Tongue (tissue), 3 donors: ENCODE data around the gene KLHDC9. TPM values are rescaled to one million over a fixed set of nuclear protein-coding genes. Genes with fewer than 3 reads are reported as not detected.

Experiments
- DNase-seq: peaks from one replicate; pipeline ENCODE4 v3.0.0-alpha.2; 2015
- small RNA-seq: library from RNA; depleted of rRNA; stranded (forward); fragments of <200 nt; gene quantifications from one replicate; pipeline ENCODE3, GENCODE V24; 2014; ENCODE audit warnings: low replicate concordance
- total RNA-seq: library from RNA; depleted of rRNA; stranded (reverse); fragments of >200 nt; gene quantifications from one replicate; pipeline ENCODE4 v1.2.3, GENCODE V29; 2014

KLHDC9 gene
- total RNA-seq, 1 donor from 2014 or later: 3.3 TPM

DNA sequence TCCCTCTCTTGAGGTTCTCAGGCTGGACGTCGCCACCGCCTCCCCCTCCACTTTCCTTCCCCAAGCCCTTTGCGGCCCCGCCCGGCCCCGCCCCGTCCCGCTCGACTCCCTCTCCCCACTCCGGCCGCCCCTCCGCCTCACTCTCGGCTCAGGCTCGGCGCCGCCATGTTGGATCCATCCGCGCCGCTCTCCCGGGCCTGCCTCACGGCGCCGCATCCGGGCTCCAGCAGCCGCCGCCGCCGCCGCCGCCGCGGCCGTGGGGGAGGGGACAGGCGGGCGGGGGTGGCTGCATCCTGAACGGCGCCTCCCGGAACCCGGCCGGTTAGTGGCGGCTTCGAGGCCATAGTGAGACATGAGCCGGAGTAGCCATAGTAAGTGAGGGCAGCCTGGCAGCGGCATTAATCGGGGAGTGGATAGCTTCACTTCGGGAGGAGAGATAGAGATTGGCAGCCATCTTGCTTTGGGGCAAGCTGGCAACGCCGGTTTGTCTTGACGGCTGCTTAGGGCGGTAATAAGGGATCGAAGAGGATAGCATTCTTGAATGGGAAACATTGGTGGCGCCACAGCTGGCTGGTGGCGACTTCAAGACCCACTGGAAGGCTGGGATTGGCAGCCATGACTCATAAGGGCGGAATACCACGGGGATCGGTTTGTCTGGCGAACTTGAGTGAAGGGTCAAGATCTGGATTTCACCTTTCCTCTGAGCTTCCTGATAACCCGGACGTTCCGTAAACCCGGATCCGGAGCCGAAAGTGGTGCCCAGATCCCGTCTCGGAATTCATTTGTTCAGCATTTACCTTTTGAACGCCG lies 34.5 kb downstream of the KLHDC9 start, which contains the start of gene DEDD:
TSS of gene DEDD (minus strand) at position 258 of the 810 bp plus-strand sequence. CDS start 8,205 bp downstream, outside the sequence.
- DNase-seq: peak; percentile 98

DNA sequence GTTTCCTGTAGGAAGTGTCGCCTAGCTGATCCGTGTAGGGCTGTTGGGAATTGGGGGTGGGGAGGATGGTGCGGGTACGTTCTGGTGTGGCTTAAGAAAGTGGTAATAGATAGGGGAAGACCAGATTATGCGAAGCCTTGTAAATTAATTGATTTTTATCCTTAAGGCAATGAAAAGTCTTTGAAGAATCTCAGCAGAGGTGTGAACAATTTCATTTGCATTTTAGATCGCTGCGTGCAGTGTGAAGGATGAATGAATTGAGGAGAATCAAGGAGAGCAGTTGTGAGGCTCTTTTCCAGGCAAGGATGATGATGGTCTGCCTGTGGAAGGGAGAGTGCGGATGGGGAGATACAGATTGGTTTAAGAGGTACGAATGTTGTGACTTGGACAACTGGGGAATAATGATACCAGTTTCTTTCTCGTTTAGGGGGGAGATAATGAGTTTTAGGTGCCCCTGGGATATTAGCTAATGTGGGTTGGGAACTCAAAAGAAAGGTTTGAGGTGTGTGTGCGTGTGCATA lies 35.1 kb downstream of the KLHDC9 start:
- no peak for DNase-seq

DNA sequence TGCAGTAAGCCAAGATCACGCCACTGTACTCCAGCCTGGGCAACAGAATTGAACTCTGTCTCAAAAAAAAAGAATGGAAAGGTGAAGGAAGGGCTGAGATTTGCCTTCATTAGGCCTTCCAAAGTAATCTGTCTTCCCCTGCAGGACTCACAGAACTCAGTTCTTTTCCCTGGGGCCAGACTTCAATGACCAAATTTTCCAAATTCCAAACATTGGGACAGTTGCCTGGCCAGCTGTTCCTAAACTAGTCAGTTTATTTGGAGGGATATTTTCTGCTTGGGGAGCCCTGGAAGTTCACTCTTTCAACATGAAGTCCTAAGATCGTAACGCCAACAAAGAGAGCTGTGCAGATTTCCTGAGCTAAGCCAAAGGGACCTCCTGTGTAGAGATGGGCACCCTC lies 39.7 kb downstream of the KLHDC9 start:
- peak; percentile 30 for DNase-seq

DNA sequence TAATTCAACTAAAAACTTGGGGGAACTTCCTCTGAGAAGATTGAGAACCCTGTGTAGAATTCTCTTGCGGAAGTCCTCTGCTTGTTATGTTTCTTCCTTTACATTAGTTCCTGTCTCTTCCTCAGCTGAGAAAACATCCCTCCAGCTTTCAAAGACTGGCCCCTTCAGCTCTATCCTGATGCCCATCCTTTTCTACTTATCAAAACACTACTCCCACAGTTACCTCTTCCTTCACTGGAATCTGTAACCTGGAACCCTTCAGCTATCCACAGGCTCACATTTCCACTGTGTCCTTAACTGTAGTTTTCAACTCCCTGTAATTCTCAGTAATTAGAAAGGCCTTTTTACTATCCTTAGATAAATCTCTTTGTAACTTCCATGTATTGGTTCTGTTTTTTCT lies 40.3 kb downstream of the KLHDC9 start:
- no peak for DNase-seq

DNA sequence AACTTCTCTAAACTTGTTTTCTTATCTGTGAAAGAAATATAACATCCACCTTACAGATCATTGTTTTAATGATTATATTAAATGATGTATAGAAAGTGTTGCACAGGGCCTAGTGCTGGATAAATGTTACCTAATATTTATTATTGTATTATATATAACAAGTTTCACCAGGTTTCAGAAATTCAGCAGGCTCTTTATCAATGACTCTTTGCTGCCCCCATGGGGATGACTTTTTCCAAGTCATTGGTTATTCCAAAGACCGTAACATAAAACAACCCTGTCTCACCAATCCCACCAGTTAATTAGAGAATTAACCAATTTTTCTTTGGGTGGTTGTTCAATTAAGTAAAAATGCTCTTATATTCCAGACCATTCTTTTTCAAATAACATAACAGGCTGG lies 41.6 kb downstream of the KLHDC9 start:
- peak; percentile 72 for DNase-seq

DNA sequence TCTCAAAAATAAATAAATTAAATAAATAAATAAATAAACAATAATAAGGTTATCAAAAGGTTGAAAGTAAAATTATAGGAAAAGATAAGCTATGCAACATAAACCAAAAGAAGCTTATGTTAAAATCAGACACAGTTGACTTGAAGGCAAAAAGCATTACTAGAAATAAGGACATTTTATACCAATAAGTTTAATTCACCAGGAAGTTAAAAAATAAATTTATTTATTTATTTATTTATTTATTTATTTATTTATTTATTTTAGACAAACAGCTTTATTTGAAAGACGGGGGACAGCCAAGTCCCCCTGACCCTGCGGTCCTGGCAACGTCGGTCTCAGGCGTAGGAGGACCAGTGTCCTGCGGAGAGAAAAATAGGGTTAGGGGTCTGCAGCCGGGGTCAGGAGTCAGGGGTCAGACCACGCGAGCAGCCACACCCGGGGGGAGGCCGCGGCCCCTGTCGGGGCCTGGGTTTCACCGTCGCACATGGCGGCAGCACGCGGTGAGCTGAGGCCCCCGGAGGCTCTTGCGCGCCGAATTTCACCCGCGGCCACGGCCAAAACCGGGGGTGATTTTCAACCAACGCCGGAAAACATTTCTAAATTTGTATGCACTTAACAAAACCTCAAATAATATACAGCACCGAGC lies 42.7 kb downstream of the KLHDC9 start:
- DNase-seq: no peak

DNA sequence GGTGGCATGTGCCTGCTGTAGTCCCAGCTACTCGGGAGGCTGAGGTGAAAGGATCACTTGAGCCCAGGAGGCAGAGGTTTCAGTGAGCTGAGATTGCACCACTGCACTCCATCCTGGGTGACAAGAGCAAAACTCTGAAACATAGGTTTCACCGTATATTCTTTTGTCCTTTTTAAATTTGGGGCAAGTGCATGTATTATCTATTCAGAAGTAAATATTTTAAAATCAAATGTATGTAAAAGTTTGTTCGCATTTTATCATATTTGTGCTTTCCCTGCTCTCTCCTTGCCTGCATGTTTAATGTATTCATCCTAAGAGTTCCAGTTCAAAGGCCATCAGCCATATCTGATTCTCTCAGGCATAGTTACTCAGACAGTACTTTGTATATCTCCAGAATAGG lies 47.7 kb downstream of the KLHDC9 start:
- no peak for DNase-seq

Small RNA genes lying within 50 kb of the gene (small RNA-seq; reads per million reads assigned to genes)
- gene RF01225: not detected

Other genes starting within 250 kb of the KLHDC9 start
- not detected for gene CD244, start 235.5 kb upstream of the KLHDC9 start, total RNA-seq
- gene ITLN1, start 213.2 kb upstream of the KLHDC9 start, total RNA-seq: 0.62 TPM
- gene ITLN2, start 143.6 kb upstream of the KLHDC9 start, total RNA-seq: not detected
- gene F11R, start 77.2 kb upstream of the KLHDC9 start, total RNA-seq: 30.0 TPM
- gene TSTD1, start 59.4 kb upstream of the KLHDC9 start, total RNA-seq: 53.9 TPM
- 50.4 TPM for gene USF1, start 52.4 kb upstream of the KLHDC9 start, total RNA-seq
- 3.0 TPM for gene ARHGAP30, start 28.5 kb upstream of the KLHDC9 start, total RNA-seq
- gene NECTIN4, start 8.8 kb upstream of the KLHDC9 start, total RNA-seq: 18.0 TPM
- gene PFDN2, start 19.7 kb downstream of the KLHDC9 start, total RNA-seq: 24.5 TPM
- gene NIT1, start 19.7 kb downstream of the KLHDC9 start, total RNA-seq: 19.3 TPM
- 37.6 TPM for gene DEDD, start 34.3 kb downstream of the KLHDC9 start, total RNA-seq
- gene UFC1, start 55.6 kb downstream of the KLHDC9 start, total RNA-seq: 109 TPM
- 16.5 TPM for gene USP21, start 61.1 kb downstream of the KLHDC9 start, total RNA-seq
- 15.2 TPM for gene PPOX, start 68.1 kb downstream of the KLHDC9 start, total RNA-seq
- 9.3 TPM for gene B4GALT3, start 79.1 kb downstream of the KLHDC9 start, total RNA-seq
- 18.9 TPM for gene ADAMTS4, start 100.7 kb downstream of the KLHDC9 start, total RNA-seq
- 174 TPM for gene NDUFS2, start 104.0 kb downstream of the KLHDC9 start, total RNA-seq
- gene FCER1G, start 116.9 kb downstream of the KLHDC9 start, total RNA-seq: 4.4 TPM
- gene APOA2, start 125.3 kb downstream of the KLHDC9 start, total RNA-seq: not detected
- gene TOMM40L, start 127.7 kb downstream of the KLHDC9 start, total RNA-seq: 11.3 TPM
- not detected for gene NR1I3, start 139.8 kb downstream of the KLHDC9 start, total RNA-seq
- gene PCP4L1, start 160.4 kb downstream of the KLHDC9 start, total RNA-seq: 4.9 TPM
- gene MPZ, start 211.6 kb downstream of the KLHDC9 start, total RNA-seq: 67.9 TPM
- 41.9 TPM for gene SDHC, start 216.0 kb downstream of the KLHDC9 start, total RNA-seq